Adrenal gland (tissue), 5 donors: Measurements from ENCODE around the gene LDB3.

Experiments used
- POLR2A ChIP-seq, 2 donors: fragments of 450-650 bp; IDR thresholded peaks; one replicate each; pipeline ENCODE4 v1.6.1; 2017; ENCODE audit warnings: antibody characterized with exemption in 2 of 2, mild to moderate bottlenecking in 2 of 2, moderate library complexity in 1 of 2
- TF ChIP-seq, protein P1 (sequence below), 6 experiments: fragments of 450-650 bp in 4 of 6; fragments of 200-600 bp in 2 of 6; sonication (generic) in 1 of 6; IDR thresholded peaks; 1 replicate in 5 of 6; 2 replicates in 1 of 6; pipeline versions ENCODE4 v1.5.1 to v1.8.0; 2016 to 2021; ENCODE audit warnings: antibody characterized with exemption in 6 of 6, mild to moderate bottlenecking in 2 of 6, moderate library complexity in 1 of 6
- donor health status: DM: no; HTN: no; CAD: no.

DNA sequence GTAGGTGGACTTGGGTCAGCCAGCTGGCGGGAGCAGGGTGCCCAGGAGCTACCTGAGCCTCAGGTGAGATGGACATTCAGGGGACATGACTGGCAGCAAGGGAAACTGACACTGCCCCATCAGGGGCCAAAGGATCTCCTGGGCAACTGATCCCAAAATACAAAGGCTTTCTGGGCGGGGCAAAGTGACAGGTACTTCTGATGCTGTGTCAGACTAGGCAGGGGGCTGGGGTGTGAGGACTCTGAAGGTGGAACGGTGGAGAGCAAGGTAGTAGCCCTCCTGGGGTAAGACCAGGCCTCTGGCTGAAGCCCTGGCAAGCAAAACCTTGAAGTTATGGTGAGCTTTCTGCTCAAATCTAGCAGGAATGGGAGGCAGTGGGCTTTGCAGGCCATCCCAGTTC lies 9.6 kb upstream of the LDB3 start:
- TF ChIP-seq, protein P1, sequence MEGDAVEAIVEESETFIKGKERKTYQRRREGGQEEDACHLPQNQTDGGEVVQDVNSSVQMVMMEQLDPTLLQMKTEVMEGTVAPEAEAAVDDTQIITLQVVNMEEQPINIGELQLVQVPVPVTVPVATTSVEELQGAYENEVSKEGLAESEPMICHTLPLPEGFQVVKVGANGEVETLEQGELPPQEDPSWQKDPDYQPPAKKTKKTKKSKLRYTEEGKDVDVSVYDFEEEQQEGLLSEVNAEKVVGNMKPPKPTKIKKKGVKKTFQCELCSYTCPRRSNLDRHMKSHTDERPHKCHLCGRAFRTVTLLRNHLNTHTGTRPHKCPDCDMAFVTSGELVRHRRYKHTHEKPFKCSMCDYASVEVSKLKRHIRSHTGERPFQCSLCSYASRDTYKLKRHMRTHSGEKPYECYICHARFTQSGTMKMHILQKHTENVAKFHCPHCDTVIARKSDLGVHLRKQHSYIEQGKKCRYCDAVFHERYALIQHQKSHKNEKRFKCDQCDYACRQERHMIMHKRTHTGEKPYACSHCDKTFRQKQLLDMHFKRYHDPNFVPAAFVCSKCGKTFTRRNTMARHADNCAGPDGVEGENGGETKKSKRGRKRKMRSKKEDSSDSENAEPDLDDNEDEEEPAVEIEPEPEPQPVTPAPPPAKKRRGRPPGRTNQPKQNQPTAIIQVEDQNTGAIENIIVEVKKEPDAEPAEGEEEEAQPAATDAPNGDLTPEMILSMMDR (IDR thresholded peaks at IDR 0.05) = no peak
- no peak for TF ChIP-seq POLR2A (IDR thresholded peaks at IDR 0.05)
